ENCODE results near the gene AIPL1. TPM values are rescaled to one million over a fixed set of nuclear protein-coding genes. Genes with fewer than 3 reads are reported as not detected.

The AIPL1 gene
- total RNA-seq, 1 donor from 2014 or later, result not detected

DNA sequence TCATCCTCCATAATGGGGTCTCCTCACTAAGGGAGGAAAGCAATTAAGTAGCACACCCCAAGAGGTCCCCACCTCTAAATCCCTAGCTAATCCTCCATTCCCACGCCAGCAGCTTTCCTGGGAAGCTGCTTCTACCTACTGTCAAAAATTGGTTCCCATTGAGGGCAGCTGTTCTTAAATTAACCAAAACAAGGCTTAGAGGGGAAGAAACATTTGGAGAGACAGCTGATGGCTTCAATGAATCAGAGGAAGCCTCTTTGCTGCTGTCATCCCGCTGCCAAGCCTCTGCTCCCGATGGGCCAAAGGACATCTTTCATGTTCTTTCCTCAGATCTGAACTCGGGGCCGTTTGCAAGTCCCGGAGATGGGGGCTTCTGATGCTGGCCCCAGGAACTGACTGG is 26.6 kb downstream of the AIPL1 start:
- Mint-ChIP-seq H3K4me1 (ENCODE audit: low read depth) (no peaks in the 10 kb centered on the region), H3K27me3 (ENCODE audit: low read depth) (peaks cover 51% of the 10 kb centered on the region), H3K9me3 (ENCODE audit: low read depth) (no peaks in the 10 kb centered on the region), H3K4me3 (ENCODE audit: unreplicated experiment) (no peak overlapping the region), H3K27ac (ENCODE audit: unreplicated experiment) (no peak overlapping the region), H3K36me3 (ENCODE audit: low read depth) (no peaks in the 10 kb centered on the region)
- no peak for DNase-seq (ENCODE audit: low spot score)
- no peak for TF ChIP-seq CTCF (IDR thresholded peaks at IDR 0.05)

- no peak for DNase-seq (ENCODE audit: low spot score)
- no peak overlapping the region for H3K4me3 Mint-ChIP-seq (ENCODE audit: unreplicated experiment)
- no peaks in the 10 kb centered on the region for H3K36me3 Mint-ChIP-seq (ENCODE audit: low read depth)
- H3K27ac Mint-ChIP-seq (ENCODE audit: unreplicated experiment), result no peak overlapping the region
- peaks cover 5% of the 10 kb centered on the region for H3K9me3 Mint-ChIP-seq (ENCODE audit: low read depth)
- no peak for TF ChIP-seq CTCF (IDR thresholded peaks at IDR 0.05)
- peaks cover 39% of the 10 kb centered on the region for H3K27me3 Mint-ChIP-seq (ENCODE audit: low read depth)
- H3K4me1 Mint-ChIP-seq (ENCODE audit: low read depth), result no peaks in the 10 kb centered on the region
Measured at GRCh38 chr17:6402258-6402657, 32.7 kb downstream of the AIPL1 start.

- no peak for TF ChIP-seq CTCF (IDR thresholded peaks at IDR 0.05)
- no peak for DNase-seq (ENCODE audit: low spot score)
- H3K4me3 Mint-ChIP-seq (ENCODE audit: unreplicated experiment), result no peak overlapping the region
- no peak overlapping the region for H3K27ac Mint-ChIP-seq (ENCODE audit: unreplicated experiment)
- H3K27me3 Mint-ChIP-seq (ENCODE audit: low read depth), result peaks cover 34% of the 10 kb centered on the region
- no peaks in the 10 kb centered on the region for H3K4me1 Mint-ChIP-seq (ENCODE audit: low read depth)
- peaks cover 5% of the 10 kb centered on the region for H3K9me3 Mint-ChIP-seq (ENCODE audit: low read depth)
- no peaks in the 10 kb centered on the region for H3K36me3 Mint-ChIP-seq (ENCODE audit: low read depth)
Measured at GRCh38 chr17:6398955-6399354, 36.0 kb downstream of the AIPL1 start.

- Mint-ChIP-seq H3K27ac (ENCODE audit: unreplicated experiment) (no peak overlapping the region), H3K9me3 (ENCODE audit: low read depth) (peaks cover 3% of the 10 kb centered on the region), H3K27me3 (ENCODE audit: low read depth) (peaks cover 32% of the 10 kb centered on the region), H3K36me3 (ENCODE audit: low read depth) (no peaks in the 10 kb centered on the region), H3K4me3 (ENCODE audit: unreplicated experiment) (no peak overlapping the region), H3K4me1 (ENCODE audit: low read depth) (no peaks in the 10 kb centered on the region)
- no peak for TF ChIP-seq CTCF (IDR thresholded peaks at IDR 0.05)
- DNase-seq (ENCODE audit: low spot score), result no peak
Measured at GRCh38 chr17:6394055-6394606, 40.8 kb downstream of the AIPL1 start.

DNA sequence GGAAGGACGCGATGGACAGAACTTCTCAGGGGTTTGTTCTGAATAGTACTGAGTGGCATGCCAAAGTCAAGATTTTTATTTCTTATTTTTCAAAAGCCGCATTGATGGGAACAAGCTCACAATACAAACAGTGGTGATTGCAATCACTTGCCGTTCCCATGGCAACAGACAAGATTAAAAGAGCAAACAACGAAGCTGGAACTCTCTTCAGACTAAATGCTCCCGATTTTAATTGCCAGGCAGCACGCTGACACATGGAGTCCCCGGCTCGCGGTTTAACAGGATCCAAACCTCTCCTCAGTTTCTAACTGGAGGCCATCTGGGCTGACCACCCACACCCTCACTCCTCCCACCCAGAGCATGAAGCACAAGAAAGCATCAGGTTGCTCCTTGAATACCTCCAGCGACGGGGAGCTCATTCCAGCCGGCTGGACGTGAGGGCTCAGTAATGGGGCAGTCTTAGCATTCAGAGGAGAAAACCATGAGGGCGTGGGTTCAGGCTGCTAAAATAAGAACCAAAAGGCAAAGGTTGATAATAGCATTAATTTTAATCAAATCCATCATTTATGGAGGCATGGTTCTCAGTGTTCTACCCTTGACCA is 41.5 kb downstream of the AIPL1 start:
- Mint-ChIP-seq H3K4me1 (ENCODE audit: low read depth) (no peaks in the 10 kb centered on the region), H3K4me3 (ENCODE audit: unreplicated experiment) (no peak overlapping the region), H3K36me3 (ENCODE audit: low read depth) (no peaks in the 10 kb centered on the region), H3K27me3 (ENCODE audit: low read depth) (peaks cover 30% of the 10 kb centered on the region), H3K27ac (ENCODE audit: unreplicated experiment) (no peak overlapping the region), H3K9me3 (ENCODE audit: low read depth) (no peaks in the 10 kb centered on the region)
- no peak for TF ChIP-seq CTCF (IDR thresholded peaks at IDR 0.05)
- DNase-seq (ENCODE audit: low spot score), result no peak
